GM18870 (cell line): Measurements from ENCODE around the gene NEMP1.
"Not testable (repeated sequence)": the region's sequence is repeated elsewhere in the genome, so short reads cannot be mapped to it uniquely, and the experiment has no call there.

ENCODE experiments used
- ATAC-seq: cut with Tn5 transposase; IDR thresholded peaks from one replicate; pipeline ENCODE4 v1.9.1; 2021; ENCODE audit warnings: moderate library complexity; ENCODE audit not compliant: unreplicated experiment

Gene NEMP1

GRCh38 chr12:57031138-57031725 is 47.4 kb downstream of the NEMP1 start:
- no peak for ATAC-seq

- ATAC-seq = no peak
These were observed 49.1 kb downstream of the NEMP1 start for GRCh38 chr12:57029457-57029856.

- ATAC-seq = no peak
These were observed 50.8 kb downstream of the NEMP1 start for GRCh38 chr12:57027805-57028153.

DNA sequence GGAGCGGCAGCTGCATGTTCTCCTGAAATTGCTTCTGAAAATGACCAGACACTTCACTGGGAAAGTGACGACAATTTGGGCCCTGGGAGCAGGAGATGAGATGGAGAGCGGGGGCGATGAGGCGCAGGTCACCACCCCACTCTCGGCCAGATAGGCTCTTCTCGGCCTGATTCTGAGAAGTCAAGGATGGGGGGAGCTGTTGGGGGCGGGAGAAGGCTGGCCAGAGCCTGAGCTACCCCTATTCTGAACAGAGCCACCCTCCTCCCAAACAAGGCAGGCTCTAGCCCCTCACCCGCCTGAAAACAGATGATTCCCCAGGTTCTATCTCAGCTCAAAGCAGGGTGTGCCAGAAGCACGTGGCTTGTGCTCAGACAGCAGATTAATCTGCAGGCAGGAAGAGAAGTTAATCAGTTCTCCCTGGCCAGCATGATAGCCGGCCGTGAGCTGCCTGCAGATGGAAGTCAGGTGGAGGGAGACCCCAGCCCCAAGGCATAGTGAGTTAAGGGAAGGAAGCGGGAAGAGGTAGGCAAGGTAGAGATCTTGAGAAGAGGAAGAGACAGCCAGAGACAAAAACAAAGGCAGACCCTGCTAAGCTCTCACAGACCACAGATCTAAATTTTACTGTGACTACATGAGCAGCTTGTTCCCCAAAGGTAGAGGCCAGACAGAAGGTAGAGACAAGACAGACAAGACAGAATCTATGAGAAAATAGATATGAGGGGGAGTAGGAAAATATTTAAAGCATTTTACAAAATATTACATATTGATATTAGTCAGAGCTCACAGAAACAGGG is 51.4 kb downstream of the NEMP1 start:
- no peak for ATAC-seq

DNA sequence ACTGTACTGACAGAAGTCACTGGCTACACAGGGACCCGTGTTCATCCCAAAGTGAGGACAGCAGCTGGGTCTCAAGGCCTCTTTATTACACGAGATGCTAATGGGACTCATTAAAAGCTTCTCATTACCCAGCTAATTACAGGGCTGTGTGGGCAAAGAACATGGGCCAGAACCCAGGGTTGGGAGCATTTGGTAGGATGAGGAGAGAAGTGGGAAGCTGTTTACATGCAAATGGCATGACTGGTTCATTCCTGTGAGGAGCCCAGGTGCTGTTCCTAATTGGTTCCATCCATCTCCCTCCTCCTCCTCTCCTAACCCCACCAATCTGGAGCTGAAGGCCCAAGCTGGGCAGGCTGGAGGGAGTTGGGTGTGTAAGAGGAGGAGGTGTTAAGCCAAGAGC is 53.4 kb downstream of the NEMP1 start:
- no peak for ATAC-seq

- not testable (repeated sequence) for ATAC-seq
These were observed 56.3 kb downstream of the NEMP1 start for GRCh38 chr12:57022324-57022723.

- ATAC-seq = no peak
These were observed 58.4 kb downstream of the NEMP1 start for GRCh38 chr12:57019983-57020719.

DNA sequence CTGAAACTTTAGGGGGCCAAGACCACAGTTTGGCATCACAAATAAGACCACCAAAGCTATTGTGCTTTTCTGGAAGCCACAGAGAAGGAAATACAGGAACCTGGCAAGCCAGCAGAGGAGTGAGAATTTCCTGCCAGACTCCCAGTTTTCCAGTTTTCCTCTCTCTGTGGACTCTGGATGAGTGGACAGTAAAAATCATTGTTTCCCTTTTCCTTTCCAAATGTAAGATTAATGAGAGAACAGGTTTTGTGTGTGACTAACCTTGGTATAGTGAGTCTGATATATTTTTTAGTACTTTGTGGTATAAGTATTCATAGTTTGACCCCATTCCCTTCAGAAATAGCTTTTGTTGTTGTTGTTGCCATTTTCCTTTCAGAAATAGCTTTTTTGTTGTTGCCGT is 59.7 kb downstream of the NEMP1 start:
- ATAC-seq = no peak

DNA sequence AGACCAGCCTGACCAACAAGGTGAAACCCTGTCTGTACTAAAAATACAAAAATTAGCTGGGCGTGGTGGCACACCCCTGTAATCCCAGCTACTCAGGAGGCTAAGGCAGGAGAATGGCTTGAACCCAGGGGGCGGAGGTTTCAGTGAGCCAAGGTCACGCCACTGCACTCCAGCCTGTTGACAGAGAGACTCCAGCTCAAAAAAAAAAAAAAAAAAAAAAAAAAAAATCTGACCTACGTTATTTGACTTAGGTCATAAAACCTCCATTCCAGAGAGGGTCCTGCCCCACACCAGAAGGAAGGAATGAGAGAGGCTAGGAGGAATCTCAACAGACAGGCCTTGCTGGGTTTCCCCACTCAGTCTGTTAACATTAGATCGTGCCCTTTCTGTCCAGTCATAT is 60.2 kb downstream of the NEMP1 start:
- ATAC-seq = not testable (repeated sequence)

GRCh38 chr12:57016348-57016747 is 62.2 kb downstream of the NEMP1 start, which contains the start of gene TAC3:
TAC3 (minus strand) TSS chr12:57016529; CDS start chr12:57015797, 732 bp downstream.
- no peak for ATAC-seq

DNA sequence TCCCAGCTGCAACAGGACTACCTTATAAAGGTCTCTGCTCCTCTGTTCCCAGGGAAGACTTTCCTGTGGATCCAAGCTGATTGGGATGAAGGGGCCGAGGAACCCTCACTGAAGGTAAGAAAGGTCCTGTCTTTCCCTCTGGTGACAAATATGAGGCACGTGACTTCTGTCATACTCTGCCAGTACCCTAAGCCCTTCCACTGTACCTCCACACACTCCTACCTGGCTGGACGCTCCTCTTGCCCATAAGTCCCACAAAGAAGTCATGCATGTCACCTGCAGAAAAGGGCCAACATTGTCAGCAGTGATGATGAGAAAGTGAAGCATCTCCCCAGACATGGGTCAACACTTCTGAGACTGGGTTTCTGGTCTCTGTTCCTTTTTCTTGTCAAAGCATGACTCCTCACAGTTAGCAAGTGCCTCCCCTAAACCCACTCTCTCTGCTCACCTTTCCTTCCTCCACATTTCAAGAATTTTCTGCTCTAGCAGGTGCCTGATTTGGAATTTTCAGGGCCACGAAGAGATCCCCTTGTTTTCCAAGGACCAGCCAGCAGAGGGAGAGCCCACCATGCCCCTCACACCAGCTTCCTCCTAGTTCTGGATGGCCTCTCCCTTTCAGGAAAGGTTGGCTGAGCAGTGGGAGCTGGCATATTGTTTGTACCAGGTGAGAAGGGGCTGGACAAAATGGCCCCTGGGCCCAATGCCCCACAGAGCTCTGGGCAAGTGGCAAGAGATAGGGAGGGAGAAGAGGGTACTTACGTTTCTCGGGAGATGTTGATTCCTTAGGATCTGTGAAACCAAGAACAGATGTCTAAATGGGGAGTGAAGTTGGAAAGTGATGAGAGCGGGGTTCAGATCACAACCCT is 65.8 kb downstream of the NEMP1 start:
- ATAC-seq = peak; percentile 57

- ATAC-seq = no peak
These were observed 66.9 kb downstream of the NEMP1 start for GRCh38 chr12:57011438-57012424.

GRCh38 chr12:57010627-57011247 is 67.9 kb downstream of the NEMP1 start:
- no peak for ATAC-seq

GRCh38 chr12:57009949-57010626 is 68.5 kb downstream of the NEMP1 start:
- no peak for ATAC-seq

GRCh38 chr12:57008178-57008577 is 70.4 kb downstream of the NEMP1 start:
- ATAC-seq = no peak

DNA sequence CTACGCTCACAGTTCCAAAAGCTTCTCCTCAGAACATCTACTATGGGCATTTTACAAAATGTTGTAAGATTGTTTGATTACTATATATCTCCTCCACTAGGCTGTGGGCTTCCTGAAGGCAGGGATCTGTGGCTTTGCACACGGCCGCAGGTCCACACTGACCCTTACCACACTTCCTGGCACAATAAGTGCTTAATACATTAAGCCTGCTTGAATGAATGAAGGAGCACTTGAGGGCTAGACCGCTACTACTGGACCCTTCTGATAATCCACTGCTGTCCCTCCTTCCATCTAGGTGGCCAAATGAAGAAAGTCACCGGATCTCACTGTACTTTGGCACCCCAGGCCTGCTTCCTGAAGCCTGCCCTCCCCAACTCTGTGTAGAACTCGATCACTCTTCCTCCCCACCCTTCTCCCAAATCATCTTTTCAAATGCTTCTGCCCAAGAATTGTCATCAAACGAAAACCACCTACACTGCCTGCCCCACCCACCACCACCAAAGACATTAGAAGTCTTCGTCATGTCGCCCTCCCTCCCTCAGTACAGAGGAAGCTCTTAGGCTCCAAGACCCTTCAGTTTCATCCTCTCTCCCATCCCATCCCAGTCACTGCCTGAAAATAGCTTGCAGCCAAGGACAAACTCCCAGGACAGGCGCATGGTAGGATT is 71.6 kb downstream of the NEMP1 start:
- no peak for ATAC-seq

DNA sequence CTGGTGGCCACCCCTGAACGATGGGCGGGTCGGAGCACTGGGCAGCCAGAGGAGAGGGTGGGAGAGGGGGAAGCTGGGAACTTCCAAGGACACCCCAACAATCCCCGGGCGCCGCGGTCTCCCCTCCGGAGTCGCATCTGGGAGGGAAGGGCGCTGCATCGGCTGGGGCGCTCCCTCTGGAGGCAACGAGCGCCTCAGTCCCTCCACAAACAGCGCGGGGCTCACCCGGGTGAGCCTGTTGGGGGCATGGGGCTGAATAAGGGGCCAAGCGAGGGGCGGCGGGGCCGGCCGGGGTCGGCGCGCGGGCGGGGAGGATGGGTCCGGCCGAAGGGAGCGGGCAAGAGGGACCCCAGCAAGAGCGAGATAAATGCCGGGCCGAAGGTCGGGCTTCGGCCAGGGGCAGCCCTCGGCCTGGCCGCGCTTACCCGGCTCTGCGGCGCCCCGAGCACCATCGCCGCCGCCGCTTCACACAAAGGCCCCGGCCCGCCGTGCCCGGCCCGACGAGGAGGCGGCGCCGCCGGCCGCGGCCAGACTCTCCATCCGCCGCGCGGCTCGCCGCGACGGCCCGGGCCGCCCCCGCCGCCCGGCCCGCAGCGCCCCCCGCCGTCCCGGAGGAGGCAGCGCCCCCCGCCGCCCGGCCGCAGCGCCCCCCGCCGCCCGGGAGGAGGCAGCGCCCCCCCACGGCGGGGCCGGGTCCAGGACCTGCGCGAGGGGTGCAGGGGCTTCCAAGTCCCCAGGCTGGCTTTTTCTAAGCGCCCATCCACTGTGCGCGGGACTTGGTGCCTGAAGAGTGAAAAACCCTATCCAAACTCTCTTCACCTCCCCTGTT is 72.4 kb downstream of the NEMP1 start, which contains the start of gene ZBTB39:
Gene ZBTB39 (minus strand): TSS at position 567 of the 829 bp plus-strand sequence. CDS start 1,629 bp downstream, outside the sequence.
- no peak for ATAC-seq
